Activated CD8-positive, alpha-beta memory T cell treated with anti-CD3 and anti-CD28 coated beads, Interleukin-2, amount 50 U/mL, for 48 hours (primary cell): ENCODE measurements around the gene MPZL3.
"Not testable (repeated sequence)": the region's sequence is repeated elsewhere in the genome, so short reads cannot be mapped to it uniquely, and the experiment has no call there.

Experiments used
- DNase-seq: peaks from one replicate; pipeline ENCODE4 v3.0.0-alpha.2; 2020

Gene MPZL3

GRCh38 chr11:118211006-118211405 is 41.2 kb downstream of the MPZL3 start:
- no peak for DNase-seq

- DNase-seq: no peak
Measured at GRCh38 chr11:118210323-118210722, 41.8 kb downstream of the MPZL3 start.

GRCh38 chr11:118209033-118209432 is 43.1 kb downstream of the MPZL3 start:
- no peak for DNase-seq

- no peak for DNase-seq
Measured at GRCh38 chr11:118207079-118207478, 45.1 kb downstream of the MPZL3 start.

GRCh38 chr11:118206391-118207031 is 45.7 kb downstream of the MPZL3 start:
- no peak for DNase-seq

GRCh38 chr11:118205606-118206378 is 46.4 kb downstream of the MPZL3 start:
- no peak for DNase-seq

GRCh38 chr11:118202599-118203422 is 49.4 kb downstream of the MPZL3 start:
- DNase-seq: peak; percentile 85

- no peak for DNase-seq
Measured at GRCh38 chr11:118201966-118202365, 50.2 kb downstream of the MPZL3 start.

- peak; percentile 76 for DNase-seq
Measured at GRCh38 chr11:118200901-118201680, 51.1 kb downstream of the MPZL3 start.

GRCh38 chr11:118200497-118200896 is 51.7 kb downstream of the MPZL3 start:
- peak; percentile 71 for DNase-seq

GRCh38 chr11:118199135-118199534 is 53.0 kb downstream of the MPZL3 start:
- no peak for DNase-seq

- peak; percentile 93 for DNase-seq
Measured at GRCh38 chr11:118198370-118198769, 53.8 kb downstream of the MPZL3 start.

GRCh38 chr11:118194835-118195627 is 57.1 kb downstream of the MPZL3 start:
- no peak for DNase-seq

- no peak for DNase-seq
Measured at GRCh38 chr11:118193910-118194566, 58.1 kb downstream of the MPZL3 start.

- DNase-seq: not testable (repeated sequence)
Measured at GRCh38 chr11:118192817-118193216, 59.3 kb downstream of the MPZL3 start.

GRCh38 chr11:118190942-118191506 is 61.1 kb downstream of the MPZL3 start:
- not testable (repeated sequence) for DNase-seq

- no peak for DNase-seq
Measured at GRCh38 chr11:118186346-118187107, 65.6 kb downstream of the MPZL3 start.

- DNase-seq: no peak
Measured at GRCh38 chr11:118184784-118185579, 67.2 kb downstream of the MPZL3 start.

- DNase-seq: not testable (repeated sequence)
Measured at GRCh38 chr11:118183691-118184090, 68.5 kb downstream of the MPZL3 start.
